Measurements from ENCODE around the gene MAPK12.
A peak's percentile ranks its signal among the peaks of the same experiment; 100 is the strongest.
"Not testable (repeated sequence)": the region's sequence is repeated elsewhere in the genome, so short reads cannot be mapped to it uniquely, and the experiment has no call there.

The MAPK12 gene

DNA sequence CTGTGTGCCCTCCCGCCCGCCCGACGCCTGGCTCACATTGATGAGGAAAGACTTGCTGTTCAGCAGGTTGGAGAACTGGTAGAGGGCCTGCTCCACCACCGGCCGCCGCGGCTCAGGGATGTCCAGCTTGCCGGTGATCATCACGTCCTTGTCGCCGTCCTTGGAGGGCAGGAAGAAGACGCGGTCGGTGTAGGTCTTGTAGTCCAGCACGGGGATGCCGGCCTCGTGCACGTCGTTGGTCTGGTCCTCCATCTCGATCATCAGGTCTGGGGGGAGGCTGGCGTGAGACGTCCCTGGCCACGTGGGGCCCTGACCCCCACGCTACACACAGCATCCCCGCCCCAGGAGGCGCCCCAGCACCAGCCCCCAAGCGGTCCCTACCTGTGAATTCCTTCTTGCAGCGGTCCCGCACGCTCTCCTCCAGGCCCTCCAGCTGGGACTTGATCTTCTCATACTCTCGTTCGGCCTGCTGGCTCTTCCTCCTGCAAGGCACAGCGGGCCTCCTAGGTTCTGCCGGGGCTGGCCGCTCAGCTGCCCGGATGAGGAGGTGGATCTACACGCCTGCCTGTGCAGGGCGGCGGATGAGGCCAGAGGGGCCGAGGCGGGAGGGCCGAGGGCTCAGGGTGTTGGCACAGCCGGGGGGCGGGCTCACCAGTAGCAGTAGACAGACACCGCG is 19.4 kb upstream of the MAPK12 start:
- no peak for DNase-seq

GRCh38 chr22:50280022-50280707 is 18.7 kb upstream of the MAPK12 start:
- DNase-seq: no peak

GRCh38 chr22:50278956-50279619 is 17.6 kb upstream of the MAPK12 start:
- no peak for DNase-seq

- no peak for DNase-seq
Measured at GRCh38 chr22:50278461-50278860, 17.0 kb upstream of the MAPK12 start.

GRCh38 chr22:50277761-50278160 is 16.3 kb upstream of the MAPK12 start:
- DNase-seq: no peak

GRCh38 chr22:50276143-50276542 is 14.7 kb upstream of the MAPK12 start:
- DNase-seq: peak; percentile 67

- no peak for DNase-seq
Measured at GRCh38 chr22:50275181-50276055, 13.9 kb upstream of the MAPK12 start.

- DNase-seq: no peak
Measured at GRCh38 chr22:50274771-50275170, 13.3 kb upstream of the MAPK12 start.

GRCh38 chr22:50274311-50274710 is 12.8 kb upstream of the MAPK12 start:
- peak; percentile 59 for DNase-seq

- DNase-seq: not testable (repeated sequence)
Measured at GRCh38 chr22:50273781-50274180, 12.3 kb upstream of the MAPK12 start.

- DNase-seq: not testable (repeated sequence)
Measured at GRCh38 chr22:50273352-50273751, 11.9 kb upstream of the MAPK12 start.

- DNase-seq: no peak
Measured at GRCh38 chr22:50272044-50272802, 10.7 kb upstream of the MAPK12 start.

- DNase-seq: peak; percentile 70
Measured at GRCh38 chr22:50271519-50271970, 10.1 kb upstream of the MAPK12 start.

- peak; percentile 72 for DNase-seq
Measured at GRCh38 chr22:50270666-50271394, 9.3 kb upstream of the MAPK12 start.

- peak; percentile 86 for DNase-seq
Measured at GRCh38 chr22:50269970-50270665, 8.6 kb upstream of the MAPK12 start, which contains the start of gene MAPK11. Gene MAPK11 (minus strand): TSS chr22:50270380. CDS start chr22:50270292, 88 bp downstream.

- DNase-seq: no peak
Measured at GRCh38 chr22:50269573-50269969, 8.1 kb upstream of the MAPK12 start.

- no peak for DNase-seq
Measured at GRCh38 chr22:50268655-50269113, 7.2 kb upstream of the MAPK12 start.

- peak; percentile 68 for DNase-seq
Measured at GRCh38 chr22:50267591-50268390, 6.3 kb upstream of the MAPK12 start.

- DNase-seq: no peak
Measured at GRCh38 chr22:50266994-50267393, 5.5 kb upstream of the MAPK12 start.
